Mesothelial cell of epicardium (in vitro differentiated cells): ENCODE measurements around the gene KCNA5. TPM values are rescaled to one million over a fixed set of nuclear protein-coding genes. Genes with fewer than 3 reads are reported as not detected.

ENCODE experiments used
- DNase-seq, 2 experiments: peaks; one replicate each; pipeline ENCODE4 v3.0.0; 2021; ENCODE audit warnings: low spot score in 2 of 2; ENCODE audit not compliant: unreplicated experiment in 2 of 2
- H3K27ac Mint-ChIP-seq: 2 replicates; pipeline ENCODE4 v1.8.0; 2021; ENCODE audit warnings: mixed read lengths
- H3K27me3 Mint-ChIP-seq: 2 replicates; pipeline ENCODE4 v1.8.0; 2021; ENCODE audit warnings: low read depth, mixed read lengths
- H3K36me3 Mint-ChIP-seq: 2 replicates; pipeline ENCODE4 v1.8.0; 2021; ENCODE audit warnings: mixed read lengths
- H3K4me1 Mint-ChIP-seq: 2 replicates; pipeline ENCODE4 v1.8.0; 2021; ENCODE audit warnings: mixed read lengths
- H3K4me3 Mint-ChIP-seq: 2 replicates; pipeline ENCODE4 v1.8.0; 2021; ENCODE audit warnings: mild to moderate bottlenecking, moderate library complexity, mixed read lengths
- H3K9me3 Mint-ChIP-seq: 2 replicates; pipeline ENCODE4 v1.8.0; 2021; ENCODE audit warnings: mixed read lengths
- total RNA-seq: library from RNA; stranded (reverse); gene quantifications from 3 replicates; pipeline ENCODE4 v1.2.1, GENCODE V29; 2021
- TF ChIP-seq, protein P1 (sequence below): fragments of 200-600 bp; sonication (generic); IDR thresholded peaks from one replicate; pipeline ENCODE4 v1.5.0; 2021; ENCODE audit warnings: antibody characterized with exemption; ENCODE audit not compliant: unreplicated experiment

The KCNA5 gene
- total RNA-seq, 1 donor from 2014 or later, result 0.80 TPM

DNA sequence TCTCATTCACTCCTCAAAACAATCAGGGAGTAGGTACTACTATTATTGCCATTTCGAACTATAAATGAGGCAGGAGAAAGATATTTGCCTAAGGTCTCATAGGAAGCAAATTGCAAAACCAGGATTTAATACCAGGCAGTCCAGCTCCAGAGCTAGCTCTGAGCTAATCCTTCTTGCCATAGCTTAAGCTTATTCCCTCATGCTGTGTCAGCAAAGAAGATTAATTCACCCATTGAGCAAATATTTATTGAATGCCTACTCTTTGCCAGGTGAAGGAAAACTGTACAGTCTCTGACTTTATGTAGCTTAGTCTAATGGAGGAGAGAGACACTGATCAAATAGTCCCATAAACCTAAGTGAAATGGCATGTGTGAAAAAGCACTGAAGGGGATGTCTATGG, 19.5 kb downstream of the KCNA5 start:
- TF ChIP-seq, protein P1, sequence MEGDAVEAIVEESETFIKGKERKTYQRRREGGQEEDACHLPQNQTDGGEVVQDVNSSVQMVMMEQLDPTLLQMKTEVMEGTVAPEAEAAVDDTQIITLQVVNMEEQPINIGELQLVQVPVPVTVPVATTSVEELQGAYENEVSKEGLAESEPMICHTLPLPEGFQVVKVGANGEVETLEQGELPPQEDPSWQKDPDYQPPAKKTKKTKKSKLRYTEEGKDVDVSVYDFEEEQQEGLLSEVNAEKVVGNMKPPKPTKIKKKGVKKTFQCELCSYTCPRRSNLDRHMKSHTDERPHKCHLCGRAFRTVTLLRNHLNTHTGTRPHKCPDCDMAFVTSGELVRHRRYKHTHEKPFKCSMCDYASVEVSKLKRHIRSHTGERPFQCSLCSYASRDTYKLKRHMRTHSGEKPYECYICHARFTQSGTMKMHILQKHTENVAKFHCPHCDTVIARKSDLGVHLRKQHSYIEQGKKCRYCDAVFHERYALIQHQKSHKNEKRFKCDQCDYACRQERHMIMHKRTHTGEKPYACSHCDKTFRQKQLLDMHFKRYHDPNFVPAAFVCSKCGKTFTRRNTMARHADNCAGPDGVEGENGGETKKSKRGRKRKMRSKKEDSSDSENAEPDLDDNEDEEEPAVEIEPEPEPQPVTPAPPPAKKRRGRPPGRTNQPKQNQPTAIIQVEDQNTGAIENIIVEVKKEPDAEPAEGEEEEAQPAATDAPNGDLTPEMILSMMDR, result no peak
- Mint-ChIP-seq H3K9me3 (no peaks in the 10 kb centered on the region), H3K4me1 (peaks cover 26% of the 10 kb centered on the region), H3K4me3 (no peak overlapping the region), H3K27ac (no peak overlapping the region), H3K27me3 (peaks cover 9% of the 10 kb centered on the region), H3K36me3 (no peaks in the 10 kb centered on the region)
- no peak for DNase-seq

DNA sequence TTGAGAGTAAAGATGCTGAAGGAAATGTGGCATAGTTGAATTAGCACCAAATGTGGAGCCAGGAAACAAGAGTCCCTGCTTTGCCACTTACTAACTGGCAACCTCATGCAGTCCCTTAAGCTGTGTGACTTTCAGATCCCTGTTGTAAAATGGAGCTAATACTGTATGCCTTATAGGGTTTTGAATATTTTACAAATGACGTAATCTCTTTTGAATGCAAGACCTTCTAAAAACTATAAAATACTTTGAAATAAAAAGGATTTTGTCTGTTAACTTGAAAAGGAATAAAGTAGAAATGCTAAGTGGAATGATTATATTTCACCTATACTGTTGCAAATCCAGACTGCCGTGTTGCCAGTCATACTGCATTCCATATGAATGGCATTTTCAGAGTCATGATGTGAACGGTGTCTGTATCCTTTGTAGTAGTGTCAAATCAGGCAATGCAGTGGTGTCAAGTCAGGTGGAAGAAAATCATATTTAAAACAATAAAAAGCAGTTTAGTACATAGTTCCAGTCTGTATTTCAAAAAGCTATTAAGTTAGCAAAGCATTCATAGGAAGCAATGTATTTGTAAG, 21.3 kb downstream of the KCNA5 start:
- Mint-ChIP-seq H3K27ac (no peak overlapping the region), H3K36me3 (no peaks in the 10 kb centered on the region), H3K27me3 (peaks cover 6% of the 10 kb centered on the region), H3K4me1 (peaks cover 39% of the 10 kb centered on the region), H3K4me3 (no peak overlapping the region), H3K9me3 (no peaks in the 10 kb centered on the region)
- TF ChIP-seq, protein P1, result no peak
- no peak for DNase-seq

DNA sequence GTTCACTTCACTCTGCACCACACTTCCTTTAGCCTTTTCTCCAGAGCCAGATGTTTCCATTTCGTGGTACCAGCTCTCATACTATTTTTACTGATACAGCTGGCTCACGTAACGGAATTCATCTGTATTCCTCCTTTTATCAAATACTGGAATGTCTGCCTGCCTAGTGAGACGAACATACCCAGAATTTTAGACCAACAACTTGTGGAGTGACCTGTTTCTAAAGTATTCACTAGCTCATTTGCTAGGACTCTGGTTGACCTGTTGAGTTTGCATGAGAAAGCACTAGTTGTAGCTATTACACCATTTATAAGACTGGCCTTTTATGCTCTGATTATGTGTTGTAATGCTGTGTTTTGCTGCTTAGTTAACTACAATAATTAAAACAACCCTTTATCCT, 22.6 kb downstream of the KCNA5 start:
- Mint-ChIP-seq H3K9me3 (no peaks in the 10 kb centered on the region), H3K4me3 (no peak overlapping the region), H3K27me3 (peaks cover 6% of the 10 kb centered on the region), H3K4me1 (peaks cover 39% of the 10 kb centered on the region), H3K27ac (no peak overlapping the region), H3K36me3 (no peaks in the 10 kb centered on the region)
- no peak for DNase-seq
- TF ChIP-seq, protein P1, result no peak

DNA sequence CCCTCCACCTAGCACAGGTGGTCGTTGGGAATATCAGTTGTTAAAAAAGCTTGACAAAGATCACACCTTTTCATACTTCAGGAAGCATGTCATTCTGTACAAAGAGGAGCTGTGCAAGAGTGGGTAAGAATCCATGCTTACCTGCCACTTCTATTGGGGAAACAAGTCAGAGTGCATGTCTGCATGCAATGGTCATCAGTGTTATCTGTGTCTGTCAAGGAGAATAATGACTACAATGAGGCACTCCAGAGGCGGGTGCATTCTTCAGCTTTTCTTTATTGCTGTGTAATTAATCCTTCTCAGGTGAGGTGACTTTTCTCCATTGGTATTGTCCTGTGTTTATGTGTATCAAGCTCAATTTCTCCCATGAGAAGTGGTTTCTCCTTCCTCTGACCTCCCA, 24.4 kb downstream of the KCNA5 start:
- Mint-ChIP-seq H3K9me3 (no peaks in the 10 kb centered on the region), H3K4me1 (peaks cover 36% of the 10 kb centered on the region), H3K36me3 (no peaks in the 10 kb centered on the region), H3K4me3 (no peak overlapping the region), H3K27me3 (peaks cover 4% of the 10 kb centered on the region), H3K27ac (no peak overlapping the region)
- no peak for DNase-seq
- TF ChIP-seq, protein P1, result no peak

DNA sequence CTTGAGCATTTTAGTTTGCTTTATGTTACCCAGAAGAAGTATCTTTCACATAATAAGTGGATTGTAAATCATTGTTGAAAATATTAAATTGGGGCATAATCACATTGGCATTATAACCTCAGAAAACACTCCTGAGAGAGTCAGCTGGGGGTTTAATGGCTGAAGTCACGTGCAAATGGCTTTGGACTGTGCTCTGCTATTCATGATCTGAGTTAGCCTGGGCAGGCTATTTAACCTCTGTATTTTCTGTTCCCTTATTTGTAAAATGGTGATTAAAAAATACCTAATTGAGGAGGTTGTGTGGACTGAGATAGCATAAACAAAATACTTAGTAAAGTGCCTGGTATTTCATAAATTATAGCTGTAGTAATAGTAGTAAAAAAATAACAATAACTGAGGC, 24.9 kb downstream of the KCNA5 start:
- no peak overlapping the region for H3K27ac Mint-ChIP-seq
- DNase-seq, result no peak
- H3K36me3 Mint-ChIP-seq, result no peaks in the 10 kb centered on the region
- no peaks in the 10 kb centered on the region for H3K9me3 Mint-ChIP-seq
- H3K4me1 Mint-ChIP-seq, result peaks cover 36% of the 10 kb centered on the region
- TF ChIP-seq, protein P1, result no peak
- no peak overlapping the region for H3K4me3 Mint-ChIP-seq
- peaks cover 8% of the 10 kb centered on the region for H3K27me3 Mint-ChIP-seq

DNA sequence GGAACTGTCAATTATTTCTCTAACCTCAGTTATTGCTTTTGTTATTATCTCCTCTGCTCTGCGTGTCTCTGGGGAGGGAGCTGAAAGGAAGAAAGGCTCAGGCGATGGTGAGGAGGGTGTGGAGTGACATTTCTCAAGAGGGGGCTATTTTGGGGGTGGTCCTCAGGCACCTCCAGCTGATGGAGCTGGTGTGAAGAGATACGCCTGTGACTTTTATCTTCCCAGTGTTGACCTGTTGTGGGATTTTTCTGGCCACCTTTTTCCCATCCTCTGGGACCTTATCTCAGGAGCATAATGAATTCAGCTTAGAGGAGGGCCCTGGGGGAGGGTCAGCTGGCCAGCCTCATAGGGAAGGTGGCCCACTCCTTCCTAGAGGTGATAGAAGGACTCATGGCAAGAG, 26.4 kb downstream of the KCNA5 start:
- H3K4me3 Mint-ChIP-seq, result no peak overlapping the region
- TF ChIP-seq, protein P1, result no peak
- no peaks in the 10 kb centered on the region for H3K9me3 Mint-ChIP-seq
- no peaks in the 10 kb centered on the region for H3K36me3 Mint-ChIP-seq
- H3K27me3 Mint-ChIP-seq, result peaks cover 4% of the 10 kb centered on the region
- H3K27ac Mint-ChIP-seq, result no peak overlapping the region
- no peak for DNase-seq
- peaks cover 32% of the 10 kb centered on the region for H3K4me1 Mint-ChIP-seq
